IMR-90 (cell line): ENCODE measurements around the gene CD300LD.
"Not testable (repeated sequence)": the region's sequence is repeated elsewhere in the genome, so short reads cannot be mapped to it uniquely, and the experiment has no call there.

ENCODE experiments used
- POLR2A ChIP-seq: IDR thresholded peaks from 2 replicates; pipeline ENCODE4 v1.6.1; 2012; ENCODE audit warnings: mild to moderate bottlenecking, low read depth, low read length
- TF ChIP-seq, protein P1 (sequence below): fragments of 150-350 bp; IDR thresholded peaks from 2 replicates; pipeline ENCODE4 v1.6.1; 2016; ENCODE audit warnings: low read depth, mild to moderate bottlenecking, low read length, moderate library complexity, borderline replicate concordance

DNA sequence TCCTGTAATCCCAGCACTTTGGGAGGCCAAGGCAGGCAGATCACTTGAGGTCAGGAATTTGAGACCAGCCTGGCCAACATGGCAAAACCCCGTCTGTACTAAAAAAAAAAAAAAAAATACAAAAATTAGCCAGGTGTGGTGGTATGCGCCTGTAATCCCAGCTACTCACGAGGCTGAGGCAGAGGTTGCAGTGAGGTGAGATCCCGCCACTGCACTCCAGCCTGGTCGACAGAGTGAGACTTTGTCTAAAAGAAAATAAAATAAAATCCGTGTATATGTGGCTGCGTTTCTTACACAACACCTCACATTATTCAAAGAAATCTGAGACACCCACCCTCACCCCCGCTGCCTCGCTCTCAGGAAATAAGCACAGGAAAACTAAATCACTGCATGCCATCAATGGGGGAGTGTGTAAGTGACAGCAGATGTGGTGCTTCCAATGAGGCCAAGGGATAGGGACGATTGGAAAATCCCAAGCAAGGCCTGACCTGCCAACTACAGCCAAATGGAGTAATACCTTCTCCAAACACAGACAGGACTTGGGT is 44.5 kb upstream of the CD300LD start:
- TF ChIP-seq, protein P1, sequence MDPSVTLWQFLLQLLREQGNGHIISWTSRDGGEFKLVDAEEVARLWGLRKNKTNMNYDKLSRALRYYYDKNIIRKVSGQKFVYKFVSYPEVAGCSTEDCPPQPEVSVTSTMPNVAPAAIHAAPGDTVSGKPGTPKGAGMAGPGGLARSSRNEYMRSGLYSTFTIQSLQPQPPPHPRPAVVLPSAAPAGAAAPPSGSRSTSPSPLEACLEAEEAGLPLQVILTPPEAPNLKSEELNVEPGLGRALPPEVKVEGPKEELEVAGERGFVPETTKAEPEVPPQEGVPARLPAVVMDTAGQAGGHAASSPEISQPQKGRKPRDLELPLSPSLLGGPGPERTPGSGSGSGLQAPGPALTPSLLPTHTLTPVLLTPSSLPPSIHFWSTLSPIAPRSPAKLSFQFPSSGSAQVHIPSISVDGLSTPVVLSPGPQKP: not testable (repeated sequence)
- TF ChIP-seq POLR2A: not testable (repeated sequence)
